SJCRH30 (cell line): ENCODE measurements around the gene MPZL3. TPM values are rescaled to one million over a fixed set of nuclear protein-coding genes. Genes with fewer than 3 reads are reported as not detected.

ENCODE experiments used
- DNase-seq, 2 experiments: peaks; one replicate each; pipeline ENCODE4 v3.0.0-alpha.2; 2015 to 2020
- H3K27ac ChIP-seq: fragments of 250-450 bp; sonication (Bioruptor Pico); 2 replicates; pipeline ENCODE4 v1.5.1; 2020; ENCODE audit warnings: mild to moderate bottlenecking, moderate library complexity
- H3K27me3 ChIP-seq: fragments of 250-450 bp; sonication (Bioruptor Pico); 2 replicates; pipeline ENCODE4 v1.5.1; 2020; ENCODE audit warnings: mild to moderate bottlenecking, moderate library complexity
- H3K36me3 ChIP-seq: fragments of 250-450 bp; sonication (Bioruptor Pico); 2 replicates; pipeline ENCODE4 v1.5.1; 2020; ENCODE audit warnings: mild to moderate bottlenecking, moderate library complexity
- H3K4me1 ChIP-seq: fragments of 250-450 bp; sonication (Bioruptor Pico); 2 replicates; pipeline ENCODE4 v1.5.1; 2020; ENCODE audit warnings: mild to moderate bottlenecking, moderate library complexity
- H3K4me3 ChIP-seq: fragments of 250-450 bp; sonication (Bioruptor Pico); 2 replicates; pipeline ENCODE4 v1.5.1; 2020; ENCODE audit warnings: mild to moderate bottlenecking, moderate library complexity
- H3K9me3 ChIP-seq: fragments of 250-450 bp; sonication (Bioruptor Pico); replicated peaks from 2 replicates; pipeline ENCODE4 v1.5.1; 2020; ENCODE audit warnings: mild to moderate bottlenecking, moderate library complexity
- total RNA-seq: library from RNA; depleted of rRNA; stranded (reverse); fragments of >200 nt; shearing (Covaris generic); gene quantifications from 2 replicates; pipeline ENCODE4 v1.2.3, GENCODE V29; 2014; rRNA removed

Gene MPZL3, protein sequence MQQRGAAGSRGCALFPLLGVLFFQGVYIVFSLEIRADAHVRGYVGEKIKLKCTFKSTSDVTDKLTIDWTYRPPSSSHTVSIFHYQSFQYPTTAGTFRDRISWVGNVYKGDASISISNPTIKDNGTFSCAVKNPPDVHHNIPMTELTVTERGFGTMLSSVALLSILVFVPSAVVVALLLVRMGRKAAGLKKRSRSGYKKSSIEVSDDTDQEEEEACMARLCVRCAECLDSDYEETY
- 0.10 and 0.12 TPM in 2 replicates for total RNA-seq

GRCh38 chr11:118251858-118252652 is at the start of gene MPZL3:
TSS of gene MPZL3 (minus strand) at chr11:118252365. CDS start at chr11:118252294, 71 bp downstream.
- Histone ChIP-seq H3K27me3 (no peaks in the 10 kb centered on the region), H3K4me3 (peak within 1 kb of the TSS; percentile 67), H3K4me1 (no peaks in the 10 kb centered on the region), H3K9me3 (no peaks in the 10 kb centered on the region), H3K36me3 (no peaks in the 10 kb centered on the region), H3K27ac (peak within 1 kb of the TSS; percentile 40; the same call in 1 of the 2 replicates)
- DNase-seq, result peak; percentile 50 to 64

GRCh38 chr11:118301600-118302195 is 49.5 kb upstream of the MPZL3 start:
- Histone ChIP-seq H3K4me1 (no peaks in the 10 kb centered on the region), H3K4me3 (no peak overlapping the region), H3K9me3 (no peaks in the 10 kb centered on the region), H3K27me3 (no peaks in the 10 kb centered on the region), H3K36me3 (no peaks in the 10 kb centered on the region), H3K27ac (no peak overlapping the region)
- DNase-seq, result no peak

DNA sequence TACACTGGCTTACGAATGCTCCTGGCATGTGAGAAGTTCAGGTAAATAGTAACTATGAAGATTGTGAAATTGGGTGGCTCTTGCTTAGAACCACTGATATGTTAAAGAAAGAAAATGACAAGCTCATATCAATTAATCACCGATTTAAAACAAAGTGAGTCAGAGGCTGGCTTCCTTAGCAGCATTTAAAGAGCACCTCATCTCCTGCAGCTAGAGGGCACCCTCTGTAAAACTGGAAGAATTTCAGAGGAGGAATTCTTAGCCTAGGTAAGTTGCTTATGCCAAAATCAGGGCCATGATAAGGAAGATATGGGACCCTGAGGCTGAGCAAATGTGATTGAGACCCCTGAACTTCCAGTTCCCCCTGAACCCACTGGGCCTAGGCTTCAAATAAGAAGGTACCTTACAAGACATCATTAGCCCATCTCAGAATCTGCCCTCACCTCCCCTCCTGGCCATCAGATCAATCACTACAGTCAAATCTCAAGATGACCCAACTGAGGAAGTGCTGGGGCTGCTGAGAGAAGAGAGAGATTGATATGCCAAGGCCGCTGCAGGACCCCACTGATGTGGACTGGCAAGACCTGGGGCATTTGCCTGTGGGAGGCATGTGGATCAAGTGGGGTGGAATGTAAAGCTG is 43.8 kb upstream of the MPZL3 start:
- Histone ChIP-seq H3K9me3 (no peaks in the 10 kb centered on the region), H3K27ac (no peak overlapping the region), H3K4me3 (no peak overlapping the region), H3K36me3 (no peaks in the 10 kb centered on the region), H3K27me3 (no peaks in the 10 kb centered on the region), H3K4me1 (no peaks in the 10 kb centered on the region)
- peak in 1 of 2 experiments; percentile 12 for DNase-seq

DNA sequence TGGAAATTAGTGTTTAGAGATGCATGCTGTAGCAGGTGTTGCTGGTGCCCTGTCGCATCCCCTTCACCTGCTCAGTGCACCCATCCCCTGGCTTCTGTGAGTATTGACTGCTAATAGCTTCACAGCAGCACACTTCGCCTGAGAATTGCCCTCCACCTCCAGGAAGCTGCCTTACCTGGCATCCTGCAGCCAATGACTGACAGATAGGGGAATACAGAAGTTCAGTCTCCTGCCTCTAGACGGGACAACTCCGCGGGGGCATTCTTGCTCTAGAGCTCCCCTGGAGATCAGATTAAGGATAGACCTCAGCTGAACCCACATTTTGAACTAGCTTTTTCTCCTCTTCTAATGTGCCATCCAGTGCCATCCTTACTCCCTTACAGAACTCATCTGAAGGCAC is 43.0 kb upstream of the MPZL3 start:
- no peaks in the 10 kb centered on the region for H3K9me3 ChIP-seq
- no peak overlapping the region for H3K4me3 ChIP-seq
- no peak overlapping the region for H3K27ac ChIP-seq
- no peak for DNase-seq
- H3K27me3 ChIP-seq, result no peaks in the 10 kb centered on the region
- H3K4me1 ChIP-seq, result no peaks in the 10 kb centered on the region
- no peaks in the 10 kb centered on the region for H3K36me3 ChIP-seq

DNA sequence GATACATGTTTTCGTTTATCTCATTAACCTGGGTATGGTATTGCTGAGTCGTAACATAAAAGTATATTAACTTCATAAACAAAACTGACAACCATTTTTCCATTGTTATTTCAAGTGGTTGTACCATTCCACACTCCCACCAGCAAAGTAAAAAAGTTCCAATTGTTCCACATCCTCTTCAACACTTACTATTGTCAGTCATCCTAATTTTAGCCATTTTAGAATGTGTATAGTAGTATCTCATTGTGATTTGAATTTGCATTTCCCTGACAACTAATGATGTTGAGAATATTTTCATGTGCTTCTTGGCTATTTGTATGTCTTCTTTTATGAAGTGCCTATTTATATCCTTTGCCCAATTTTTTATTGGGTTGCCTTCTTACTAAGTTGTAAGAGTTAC is 41.9 kb upstream of the MPZL3 start:
- Histone ChIP-seq H3K27me3 (no peaks in the 10 kb centered on the region), H3K9me3 (no peaks in the 10 kb centered on the region), H3K4me1 (no peaks in the 10 kb centered on the region), H3K36me3 (no peaks in the 10 kb centered on the region), H3K27ac (no peak overlapping the region), H3K4me3 (no peak overlapping the region)
- no peak for DNase-seq

DNA sequence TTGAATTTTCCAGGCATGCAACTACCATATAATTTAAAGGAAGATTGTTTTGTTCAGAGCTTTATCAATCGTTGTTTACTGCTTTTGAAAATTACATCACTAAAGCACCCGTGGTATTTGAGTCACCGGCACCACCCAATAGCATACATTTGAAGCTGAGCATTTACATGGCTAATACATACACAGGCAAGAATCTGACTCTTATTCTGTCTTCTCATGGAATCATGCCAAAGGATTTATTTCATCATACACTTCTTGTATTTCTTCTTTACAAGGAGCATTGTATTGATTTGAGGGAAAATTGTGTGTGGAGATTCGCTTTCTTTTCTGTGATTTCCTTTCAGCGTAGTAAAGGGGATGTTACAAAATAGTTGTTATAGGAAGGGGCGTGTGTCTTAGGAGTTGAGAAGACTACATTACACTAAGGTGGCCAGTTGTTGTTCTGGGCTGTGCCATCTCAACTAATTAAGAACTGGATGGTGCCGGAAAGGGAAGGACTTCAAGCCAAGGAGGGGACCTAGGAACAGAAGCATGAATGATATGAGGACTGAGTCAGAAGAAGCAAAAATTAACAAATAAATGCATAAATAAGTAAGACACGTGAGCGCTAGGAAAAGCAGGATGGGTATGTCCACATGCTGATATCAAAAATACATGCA is 39.4 kb upstream of the MPZL3 start:
- no peak for DNase-seq

DNA sequence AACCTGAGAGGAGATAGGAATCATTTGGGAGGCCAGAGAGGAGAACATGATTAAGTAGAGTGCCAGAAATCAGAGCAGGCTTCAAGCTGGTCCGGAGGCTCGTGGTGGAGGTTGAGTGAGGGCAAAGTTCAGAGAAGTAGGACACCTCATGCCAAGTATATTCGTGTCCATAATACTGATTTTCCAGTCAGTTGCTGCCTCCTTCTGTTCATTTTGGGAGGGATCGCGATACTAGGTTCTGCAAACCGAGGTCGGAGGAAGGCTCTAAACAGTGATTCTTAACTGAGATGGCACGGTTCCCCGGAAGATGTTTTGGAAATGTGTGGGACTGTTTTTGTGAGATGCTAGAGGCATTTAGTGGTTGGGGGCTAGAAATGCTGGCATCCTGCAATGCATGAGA is 38.8 kb upstream of the MPZL3 start:
- H3K27ac ChIP-seq, result no peak overlapping the region
- no peaks in the 10 kb centered on the region for H3K27me3 ChIP-seq
- DNase-seq, result no peak
- no peak overlapping the region for H3K4me3 ChIP-seq
- H3K36me3 ChIP-seq, result no peaks in the 10 kb centered on the region
- H3K4me1 ChIP-seq, result no peaks in the 10 kb centered on the region
- no peaks in the 10 kb centered on the region for H3K9me3 ChIP-seq

More for the DNA sequence above, 39.4 kb upstream of the MPZL3 start:
- Histone ChIP-seq H3K27ac (no peak overlapping the region), H3K9me3 (no peaks in the 10 kb centered on the region), H3K4me1 (no peaks in the 10 kb centered on the region), H3K4me3 (no peak overlapping the region), H3K27me3 (no peaks in the 10 kb centered on the region), H3K36me3 (no peaks in the 10 kb centered on the region)

DNA sequence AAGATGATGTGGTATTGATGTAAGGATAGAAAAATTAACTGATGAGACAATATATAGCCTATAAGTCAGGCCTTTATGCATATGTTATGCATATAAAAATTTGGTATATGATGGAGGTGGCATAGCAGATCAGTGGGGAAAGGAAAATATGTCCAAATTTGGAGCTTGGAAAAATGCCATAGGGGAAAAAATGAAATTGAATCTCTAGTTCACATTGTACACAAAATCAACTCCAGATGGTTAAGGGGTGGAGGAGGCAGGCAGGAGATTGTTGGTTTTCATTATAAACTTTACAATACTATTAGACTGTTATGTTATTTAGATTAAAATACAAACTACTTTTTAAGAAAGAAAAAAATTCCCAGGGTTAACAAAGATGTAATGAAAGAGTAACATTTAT is 37.2 kb upstream of the MPZL3 start:
- no peaks in the 10 kb centered on the region for H3K27me3 ChIP-seq
- no peak overlapping the region for H3K27ac ChIP-seq
- H3K4me1 ChIP-seq, result no peaks in the 10 kb centered on the region
- H3K4me3 ChIP-seq, result no peak overlapping the region
- H3K36me3 ChIP-seq, result no peaks in the 10 kb centered on the region
- H3K9me3 ChIP-seq, result no peaks in the 10 kb centered on the region
- no peak for DNase-seq

DNA sequence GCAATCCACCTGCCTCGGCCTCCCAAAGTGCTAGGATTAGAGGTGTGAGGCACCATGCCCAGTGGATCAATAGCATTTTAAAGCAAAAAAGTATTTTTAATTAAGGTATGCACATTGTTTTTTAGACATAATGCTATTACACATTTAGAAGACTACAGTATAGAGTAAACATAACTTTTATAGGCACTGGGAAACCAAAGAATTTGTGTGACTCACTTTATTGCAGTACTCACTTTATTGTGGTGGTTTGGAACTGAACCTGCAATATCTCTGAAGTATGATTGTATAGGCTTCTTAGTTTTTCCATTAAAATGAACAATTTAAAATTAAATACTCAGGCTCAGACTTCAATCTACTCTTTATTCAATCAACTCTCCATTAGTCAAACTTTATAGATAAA is 34.8 kb upstream of the MPZL3 start:
- no peak overlapping the region for H3K27ac ChIP-seq
- H3K4me1 ChIP-seq, result no peaks in the 10 kb centered on the region
- H3K27me3 ChIP-seq, result no peaks in the 10 kb centered on the region
- no peaks in the 10 kb centered on the region for H3K36me3 ChIP-seq
- DNase-seq, result no peak
- no peaks in the 10 kb centered on the region for H3K9me3 ChIP-seq
- no peak overlapping the region for H3K4me3 ChIP-seq

DNA sequence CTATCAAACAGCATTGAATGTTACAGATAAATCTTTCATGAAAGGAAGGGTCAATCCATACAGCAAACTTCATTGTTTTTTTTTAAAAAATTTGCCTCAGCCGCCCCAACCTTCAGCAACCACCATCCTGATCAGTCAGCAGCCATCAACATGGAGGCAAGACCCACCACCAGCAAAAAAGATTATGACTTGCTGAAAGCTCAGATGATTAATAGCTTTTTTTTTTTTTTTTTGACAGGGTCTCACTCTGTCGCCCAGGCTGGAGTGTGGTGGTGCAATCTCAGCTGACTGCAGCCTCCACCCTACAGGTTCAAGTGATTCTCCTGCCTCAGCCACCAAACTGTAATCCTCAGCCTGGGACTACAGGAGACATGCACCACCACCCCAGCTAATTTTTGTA is 34.4 kb upstream of the MPZL3 start:
- DNase-seq, result no peak
- H3K27me3 ChIP-seq, result no peaks in the 10 kb centered on the region
- H3K36me3 ChIP-seq, result no peaks in the 10 kb centered on the region
- H3K27ac ChIP-seq, result no peak overlapping the region
- no peaks in the 10 kb centered on the region for H3K4me1 ChIP-seq
- H3K4me3 ChIP-seq, result no peak overlapping the region
- no peaks in the 10 kb centered on the region for H3K9me3 ChIP-seq

DNA sequence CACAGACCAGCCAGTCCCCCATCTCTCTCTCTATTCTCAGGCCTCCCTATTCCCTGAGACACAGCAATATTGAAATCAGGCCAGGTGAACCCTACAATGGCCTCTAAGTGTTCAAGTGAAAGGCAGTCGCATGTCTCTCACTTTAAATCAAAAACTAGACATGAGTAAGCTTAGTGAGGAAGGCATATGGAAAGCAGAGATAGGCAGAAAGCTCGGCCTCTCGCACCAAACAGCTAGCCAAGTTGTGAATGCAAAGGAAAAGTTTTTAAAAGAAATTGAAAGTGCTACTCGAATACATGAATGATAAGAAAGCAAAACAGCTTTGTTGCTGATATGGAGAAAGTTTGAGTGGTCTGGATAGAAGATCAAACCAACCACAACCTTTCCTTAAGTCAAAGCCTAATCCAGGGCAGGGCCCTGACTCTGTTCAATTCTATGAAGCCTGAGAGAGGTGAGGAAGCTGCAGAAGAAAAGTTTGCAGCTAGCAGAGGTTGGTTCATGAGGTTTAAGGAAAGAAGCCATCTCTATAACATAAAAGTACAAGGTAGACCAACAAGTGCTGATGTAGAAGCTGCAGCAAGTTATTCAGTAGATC is 31.7 kb upstream of the MPZL3 start:
- Histone ChIP-seq H3K27me3 (no peaks in the 10 kb centered on the region), H3K9me3 (no peaks in the 10 kb centered on the region), H3K36me3 (no peaks in the 10 kb centered on the region), H3K4me3 (no peak overlapping the region), H3K4me1 (no peaks in the 10 kb centered on the region), H3K27ac (no peak overlapping the region)
- no peak for DNase-seq

GRCh38 chr11:118283037-118283636 is 31.0 kb upstream of the MPZL3 start:
- no peaks in the 10 kb centered on the region for H3K9me3 ChIP-seq
- no peaks in the 10 kb centered on the region for H3K4me1 ChIP-seq
- no peak for DNase-seq
- H3K27ac ChIP-seq, result no peak overlapping the region
- H3K36me3 ChIP-seq, result no peaks in the 10 kb centered on the region
- H3K4me3 ChIP-seq, result no peak overlapping the region
- H3K27me3 ChIP-seq, result no peaks in the 10 kb centered on the region

DNA sequence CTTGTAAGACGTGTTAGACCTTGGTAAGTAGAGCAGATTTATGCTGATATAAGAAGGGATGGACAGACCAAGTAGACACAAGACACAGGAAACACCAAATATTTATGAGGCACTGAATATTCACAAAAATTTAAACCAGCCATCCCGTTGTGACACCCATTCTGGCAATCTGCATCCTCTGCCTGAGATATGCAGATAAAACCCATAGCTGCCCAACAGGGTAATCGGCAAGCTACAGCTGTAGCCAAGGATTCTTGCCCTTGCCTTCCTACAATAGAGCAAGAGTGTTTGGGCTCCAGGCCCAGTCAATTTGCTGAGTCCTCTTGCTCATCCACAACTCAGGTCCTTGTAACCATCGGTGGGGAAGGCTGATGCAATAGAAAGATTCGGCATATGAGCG is 30.4 kb upstream of the MPZL3 start:
- no peaks in the 10 kb centered on the region for H3K27me3 ChIP-seq
- H3K27ac ChIP-seq, result no peak overlapping the region
- H3K36me3 ChIP-seq, result no peaks in the 10 kb centered on the region
- no peak overlapping the region for H3K4me3 ChIP-seq
- H3K4me1 ChIP-seq, result no peaks in the 10 kb centered on the region
- H3K9me3 ChIP-seq, result no peaks in the 10 kb centered on the region
- DNase-seq, result no peak

GRCh38 chr11:118281284-118281683 is 29.1 kb upstream of the MPZL3 start:
- H3K27me3 ChIP-seq, result no peaks in the 10 kb centered on the region
- H3K27ac ChIP-seq, result no peak overlapping the region
- DNase-seq, result no peak
- H3K9me3 ChIP-seq, result no peaks in the 10 kb centered on the region
- H3K4me3 ChIP-seq, result no peak overlapping the region
- H3K36me3 ChIP-seq, result no peaks in the 10 kb centered on the region
- H3K4me1 ChIP-seq, result no peaks in the 10 kb centered on the region
